GM12878 (cell line): ENCODE results near the gene ITGB2. TPM values are rescaled to one million over a fixed set of nuclear protein-coding genes. Genes with fewer than 3 reads are reported as not detected.

Experiments
- ATAC-seq: fragments of 200-7000 bp; cut with Tn5 transposase; 3 replicates; pipeline ENCODE4 v1.9.1; 2020; ENCODE audit warnings: mild to moderate bottlenecking, moderate library complexity
- BruUV-seq: library from RNA; stranded (reverse); fragments of 400-500 nt; replicated peaks from 2 replicates; lab custom pipeline; 2021; lab: Mats Ljungman, UMichigan
- CTCF ChIA-PET: fragments of 300-600 bp; sonication (Branson Sonifier 250); formaldehyde crosslinking; extraction: SDS; loops from one replicate; lab custom pipeline; 2021; ENCODE audit warnings: inconsistent platforms; lab: Yijun Ruan, JAX
- POLR2A ChIA-PET: fragments of 350-600 bp; formaldehyde crosslinking; extraction: SDS; loops from one replicate; lab custom pipeline; 2021; ENCODE audit warnings: inconsistent platforms; lab: Charles Lee
- RAD21 ChIA-PET: fragments of 300-600 bp; sonication (Branson Sonifier 250); formaldehyde crosslinking; loops from one replicate; lab custom pipeline; 2023; ENCODE audit warnings: antibody characterized with exemption; ENCODE audit not compliant: unreplicated experiment; lab: Charles Lee
- SMC1A ChIA-PET: fragments of 300-600 bp; sonication (Branson Sonifier 250); formaldehyde crosslinking; loops from one replicate; lab custom pipeline; 2023; ENCODE audit not compliant: unreplicated experiment, uncharacterized antibody; lab: Charles Lee
- DNase-seq: peaks from one replicate; pipeline ENCODE4 v3.0.0-alpha.2; 2011; ENCODE audit warnings: low read depth, low spot score
- FAIRE-seq: peaks from 3 replicates; lab custom pipeline; 2011; peaks lifted over from hg19 to GRCh38; lab: Jason Lieb, UNC
- H2AFZ ChIP-seq: 2 replicates; pipeline ENCODE4 v1.6.0; 2011; ENCODE audit warnings: low read depth, low read length, control low read depth; ENCODE audit not compliant: control insufficient read depth
- H3K27ac ChIP-seq: 2 replicates; pipeline ENCODE4 v1.5.1; 2011; ENCODE audit warnings: control low read depth; ENCODE audit not compliant: control insufficient read depth, insufficient read depth
- H3K27me3 ChIP-seq, 2 experiments: replicated peaks in 1 of 2; 2 replicates each; pipeline versions ENCODE4 v1.6.0 to v1.6.1; 2011; ENCODE audit warnings: low read length in 1 of 2; ENCODE audit not compliant: control insufficient read depth in 2 of 2, insufficient read depth in 2 of 2
- H3K36me3 ChIP-seq, 2 experiments: 2 replicates each; pipeline ENCODE4 v1.5.1; 2011; ENCODE audit warnings: low read length in 1 of 2; ENCODE audit not compliant: control insufficient read depth in 2 of 2, insufficient read depth in 2 of 2
- H3K4me1 ChIP-seq: 2 replicates; pipeline ENCODE4 v1.6.1; 2011; ENCODE audit warnings: mild to moderate bottlenecking, low read length, moderate library complexity, mixed read lengths; ENCODE audit not compliant: control insufficient read depth, insufficient read depth
- H3K4me2 ChIP-seq: 2 replicates; pipeline ENCODE4 v1.6.0; 2011; ENCODE audit warnings: control low read depth; ENCODE audit not compliant: control insufficient read depth, insufficient read depth
- H3K4me3 ChIP-seq: fragments of 200-600 bp; sonication (generic); 2 replicates; pipeline ENCODE4 v1.5.1; 2016
- H3K79me2 ChIP-seq: 2 replicates; pipeline ENCODE4 v1.6.0; 2011; ENCODE audit warnings: low read length; ENCODE audit not compliant: control insufficient read depth, insufficient read depth
- H3K9ac ChIP-seq: 2 replicates; pipeline ENCODE4 v1.8.0; 2011; ENCODE audit warnings: low read length, control low read depth, mixed read lengths; ENCODE audit not compliant: control insufficient read depth, insufficient read depth
- H3K9me3 ChIP-seq: replicated peaks from 3 replicates; pipeline ENCODE4 v1.5.1; 2011; ENCODE audit warnings: mild to moderate bottlenecking, low read length; ENCODE audit not compliant: control insufficient read depth, insufficient read depth
- H4K20me1 ChIP-seq: 2 replicates; pipeline ENCODE4 v1.6.0; 2011; ENCODE audit not compliant: control insufficient read depth, insufficient read depth
- ATF3 ChIP-seq: IDR thresholded peaks from 2 replicates; pipeline ENCODE4 v1.6.1; 2011; ENCODE audit warnings: low read depth, mild to moderate bottlenecking, low read length, moderate library complexity, borderline replicate concordance; ENCODE audit errors: extremely low read depth
- BMI1 ChIP-seq: fragments of 450-650 bp; IDR thresholded peaks from 2 replicates; pipeline ENCODE4 v1.6.1; 2016; ENCODE audit warnings: mild to moderate bottlenecking, moderate library complexity, borderline replicate concordance
- BRCA1 ChIP-seq: IDR thresholded peaks from 2 replicates; pipeline ENCODE4 v1.6.1; 2011; ENCODE audit warnings: low read depth, low read length, improper control_type of control experiment
- CHD2 ChIP-seq: IDR thresholded peaks from 2 replicates; pipeline ENCODE4 v1.6.1; 2011; ENCODE audit warnings: low read depth, low read length, improper control_type of control experiment, borderline replicate concordance
- CHD4 ChIP-seq: fragments of 200-600 bp; sonication (generic); IDR thresholded peaks from 2 replicates; pipeline ENCODE4 v1.6.1; 2016; ENCODE audit warnings: mild to moderate bottlenecking
- E2F4 ChIP-seq: IDR thresholded peaks from 2 replicates; pipeline ENCODE4 v1.6.1; 2012; ENCODE audit warnings: low read depth, low read length, improper control_type of control experiment
- HDAC6 ChIP-seq: fragments of 200-600 bp; sonication (generic); IDR thresholded peaks from one replicate; pipeline ENCODE4 v1.8.0; 2017; ENCODE audit warnings: antibody characterized with exemption; ENCODE audit not compliant: unreplicated experiment
- KAT2A ChIP-seq: conservative IDR thresholded peaks from 2 replicates; pipeline ENCODE4 v1.6.1; 2011; ENCODE audit warnings: low read depth, low read length; ENCODE audit not compliant: control insufficient read depth
- MEF2A ChIP-seq: IDR thresholded peaks from 2 replicates; pipeline ENCODE4 v1.6.1; 2011; ENCODE audit warnings: low read depth, mild to moderate bottlenecking, low read length, moderate library complexity; ENCODE audit not compliant: insufficient read depth
- MXI1 ChIP-seq: fragments of 150-350 bp; IDR thresholded peaks from 2 replicates; pipeline ENCODE4 v1.6.1; 2011; ENCODE audit warnings: low read depth, mild to moderate bottlenecking, inconsistent platforms, low read length, improper control_type of control experiment
- NR2C2 ChIP-seq: IDR thresholded peaks from 2 replicates; pipeline ENCODE4 v1.6.1; 2011; ENCODE audit warnings: borderline replicate concordance, low read depth; ENCODE audit not compliant: control insufficient read depth, insufficient read length
- PML ChIP-seq: IDR thresholded peaks from 2 replicates; pipeline ENCODE4 v1.6.1; 2012; ENCODE audit warnings: low read length, inconsistent platforms
- RCOR1 ChIP-seq: conservative IDR thresholded peaks from 2 replicates; pipeline ENCODE4 v1.6.1; 2012; ENCODE audit warnings: low read depth, low read length, improper control_type of control experiment
- SMAD5 ChIP-seq: IDR thresholded peaks from 2 replicates; pipeline ENCODE4 v1.6.1; 2016; ENCODE audit warnings: antibody characterized with exemption, low read depth
- TCF7 ChIP-seq: IDR thresholded peaks from 2 replicates; pipeline ENCODE4 v1.6.1; 2014; ENCODE audit warnings: antibody characterized with exemption, borderline replicate concordance
- WGBS: methylation state at CpG from one replicate; pipeline ENCODE4 v1.1.6; 2016; ENCODE audit warnings: low lambda C conversion rate; ENCODE audit not compliant: insufficient replicate concordance, insufficient coverage; ENCODE audit errors: missing lambda C conversion rate; 5-methylcytosine and 5-hydroxymethylcytosine counted together
- in situ Hi-C: fragments of 300-500 bp; cut with MboI; formaldehyde crosslinking; loops from 9 replicates; pipeline ENCODE4 v1.14.3; 2018; ENCODE audit warnings: mixed read lengths
- intact Hi-C: fragments of 100-400 bp; cut with micrococcal nuclease; formaldehyde crosslinking; loops from one replicate; pipeline ENCODE4 v1.14.2; 2022; ENCODE audit not compliant: unreplicated experiment
- polyA plus RNA-seq, 11 experiments: library from polyadenylated mRNA; depleted of rRNA in 4 of 11; unstranded in 6 of 11; stranded (reverse) in 5 of 11; fragments of >200 nt; fragmentation: Nextera tagmentation in 4 of 11; fragmentation: Illumina TruSeq in 1 of 11; extraction: Ambion mirVana in 4 of 11; extraction: Trizol in 1 of 11; gene quantifications; 1 replicate in 1 of 11; 2 replicates in 10 of 11; pipeline versions ENCODE4 v1.2.1 to v1.2.3, GENCODE V29; 2011 to 2016; ENCODE audit warnings: inconsistent platforms in 2 of 11, missing spikeins in 2 of 11, low read depth in 1 of 11
- total RNA-seq, 4 experiments: library from RNA; depleted of rRNA in 3 of 4; stranded (reverse); fragments of >200 nt in 3 of 4; fragmentation: Illumina TruSeq in 1 of 4; extraction: Trizol in 1 of 4; gene quantifications; 2 replicates each; pipeline versions ENCODE4 v1.2.1 to v1.2.3, GENCODE V29; 2013 to 2021
- TF ChIP-seq, protein P1 (sequence below): fragments of 450-650 bp; IDR thresholded peaks from 2 replicates; pipeline ENCODE4 v1.6.1; 2018; ENCODE audit warnings: mild to moderate bottlenecking, low read depth, moderate library complexity; ENCODE audit not compliant: partially characterized antibody

Gene ITGB2
- total and polyA plus RNA-seq, 10 of the 15 experiments (the other 5 are each of a cell fraction or from before 2014, with no cell fraction given): 8.0 to 172 (median 58.9) TPM

GRCh38 chr21:44842087-44842486, 78.6 kb downstream of the ITGB2 start:
- H3K27me3 ChIP-seq: no peaks in the 10 kb centered on the region; a peak in 2 of 4 replicates
- H3K27ac ChIP-seq: no peak overlapping the region
- ChIA-PET RAD21 (no interaction called here), SMC1A (no interaction called here), CTCF (no interaction called here), POLR2A (no interaction called here)
- DNase-seq (no peak), FAIRE-seq (no peak), ATAC-seq (no peak)
- no peak overlapping the region for H2AFZ ChIP-seq
- no peak for TF ChIP-seq NR2C2
- no peak for TF ChIP-seq E2F4
- no peak for TF ChIP-seq TCF7
- no peak for TF ChIP-seq SMAD5
- TF ChIP-seq CHD2: no peak
- TF ChIP-seq BMI1: no peak
- no peak for TF ChIP-seq CHD4
- TF ChIP-seq HDAC6: no peak
- no peak for TF ChIP-seq BRCA1
- TF ChIP-seq, protein P1, sequence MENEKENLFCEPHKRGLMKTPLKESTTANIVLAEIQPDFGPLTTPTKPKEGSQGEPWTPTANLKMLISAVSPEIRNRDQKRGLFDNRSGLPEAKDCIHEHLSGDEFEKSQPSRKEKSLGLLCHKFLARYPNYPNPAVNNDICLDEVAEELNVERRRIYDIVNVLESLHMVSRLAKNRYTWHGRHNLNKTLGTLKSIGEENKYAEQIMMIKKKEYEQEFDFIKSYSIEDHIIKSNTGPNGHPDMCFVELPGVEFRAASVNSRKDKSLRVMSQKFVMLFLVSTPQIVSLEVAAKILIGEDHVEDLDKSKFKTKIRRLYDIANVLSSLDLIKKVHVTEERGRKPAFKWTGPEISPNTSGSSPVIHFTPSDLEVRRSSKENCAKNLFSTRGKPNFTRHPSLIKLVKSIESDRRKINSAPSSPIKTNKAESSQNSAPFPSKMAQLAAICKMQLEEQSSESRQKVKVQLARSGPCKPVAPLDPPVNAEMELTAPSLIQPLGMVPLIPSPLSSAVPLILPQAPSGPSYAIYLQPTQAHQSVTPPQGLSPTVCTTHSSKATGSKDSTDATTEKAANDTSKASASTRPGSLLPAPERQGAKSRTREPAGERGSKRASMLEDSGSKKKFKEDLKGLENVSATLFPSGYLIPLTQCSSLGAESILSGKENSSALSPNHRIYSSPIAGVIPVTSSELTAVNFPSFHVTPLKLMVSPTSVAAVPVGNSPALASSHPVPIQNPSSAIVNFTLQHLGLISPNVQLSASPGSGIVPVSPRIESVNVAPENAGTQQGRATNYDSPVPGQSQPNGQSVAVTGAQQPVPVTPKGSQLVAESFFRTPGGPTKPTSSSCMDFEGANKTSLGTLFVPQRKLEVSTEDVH: no peak
- TF ChIP-seq MXI1: no peak
- TF ChIP-seq MEF2A: no peak
- TF ChIP-seq RCOR1: no peak
- TF ChIP-seq KAT2A: no peak
- no peak for TF ChIP-seq PML
- TF ChIP-seq ATF3: no peak
- H3K36me3 ChIP-seq: no peaks in the 10 kb centered on the region
- no peaks in the 10 kb centered on the region for H3K9me3 ChIP-seq
- in situ Hi-C loops: no loop called here
- H3K4me3 ChIP-seq: no peak overlapping the region
- intact Hi-C loops: no loop called here
- 57% methylated on average over 10 of the region's 10 CpGs for WGBS
- BruUV-seq: no TSS peak
- H3K9ac ChIP-seq: no peak overlapping the region
- no peaks in the 10 kb centered on the region; the same call in 1 of the 2 replicates for H3K4me1 ChIP-seq
- no peak overlapping the region for H3K4me2 ChIP-seq
- H3K79me2 ChIP-seq: no peaks in the 10 kb centered on the region
- no peaks in the 10 kb centered on the region for H4K20me1 ChIP-seq
